ENCODE results near the gene NLRC3.

DNA sequence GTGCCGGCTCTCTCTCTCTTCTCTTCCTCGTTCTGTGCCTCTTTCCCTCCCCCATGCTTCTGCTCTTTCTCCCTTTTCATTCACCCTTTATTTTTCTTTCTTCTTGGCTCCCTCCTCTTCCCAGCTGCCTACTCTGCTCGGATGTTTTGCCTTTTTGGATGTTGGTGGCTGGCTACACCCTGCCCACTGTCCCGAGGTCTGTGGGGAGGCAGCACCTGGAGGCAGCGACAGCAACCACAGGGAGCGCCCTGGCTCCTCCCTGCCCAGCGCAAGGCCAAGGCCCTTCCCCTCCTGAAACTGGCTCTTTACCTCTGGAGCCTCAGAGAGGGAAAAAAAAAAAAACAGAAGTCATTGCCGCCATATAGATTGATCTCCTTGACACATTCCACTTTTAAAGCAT lies 56.4 kb downstream of the NLRC3 start:
- TF ChIP-seq POLR2A (IDR thresholded peaks at IDR 0.05; ENCODE audit: borderline replicate concordance, extremely low read depth, insufficient read depth, insufficient read length) (no peak), EZH2 (IDR thresholded peaks at IDR 0.05) (no peak), ZFX (IDR thresholded peaks at IDR 0.05) (no peak), SP1 (IDR thresholded peaks at IDR 0.05; ENCODE audit: low read depth) (no peak), EZH2phosphoT487 (IDR thresholded peaks at IDR 0.05; ENCODE audit: borderline replicate concordance) (no peak), RAD21 (IDR thresholded peaks at IDR 0.05; ENCODE audit: low read depth) (no peak), TCF7L2 (IDR thresholded peaks at IDR 0.05; ENCODE audit: borderline replicate concordance, extremely low read depth, insufficient read depth, insufficient read length) (no peak), CEBPB (IDR thresholded peaks at IDR 0.05; ENCODE audit: low read depth) (no peak), SRF (IDR thresholded peaks at IDR 0.05; ENCODE audit: low read depth) (no peak)
- TF ChIP-seq, protein P1, sequence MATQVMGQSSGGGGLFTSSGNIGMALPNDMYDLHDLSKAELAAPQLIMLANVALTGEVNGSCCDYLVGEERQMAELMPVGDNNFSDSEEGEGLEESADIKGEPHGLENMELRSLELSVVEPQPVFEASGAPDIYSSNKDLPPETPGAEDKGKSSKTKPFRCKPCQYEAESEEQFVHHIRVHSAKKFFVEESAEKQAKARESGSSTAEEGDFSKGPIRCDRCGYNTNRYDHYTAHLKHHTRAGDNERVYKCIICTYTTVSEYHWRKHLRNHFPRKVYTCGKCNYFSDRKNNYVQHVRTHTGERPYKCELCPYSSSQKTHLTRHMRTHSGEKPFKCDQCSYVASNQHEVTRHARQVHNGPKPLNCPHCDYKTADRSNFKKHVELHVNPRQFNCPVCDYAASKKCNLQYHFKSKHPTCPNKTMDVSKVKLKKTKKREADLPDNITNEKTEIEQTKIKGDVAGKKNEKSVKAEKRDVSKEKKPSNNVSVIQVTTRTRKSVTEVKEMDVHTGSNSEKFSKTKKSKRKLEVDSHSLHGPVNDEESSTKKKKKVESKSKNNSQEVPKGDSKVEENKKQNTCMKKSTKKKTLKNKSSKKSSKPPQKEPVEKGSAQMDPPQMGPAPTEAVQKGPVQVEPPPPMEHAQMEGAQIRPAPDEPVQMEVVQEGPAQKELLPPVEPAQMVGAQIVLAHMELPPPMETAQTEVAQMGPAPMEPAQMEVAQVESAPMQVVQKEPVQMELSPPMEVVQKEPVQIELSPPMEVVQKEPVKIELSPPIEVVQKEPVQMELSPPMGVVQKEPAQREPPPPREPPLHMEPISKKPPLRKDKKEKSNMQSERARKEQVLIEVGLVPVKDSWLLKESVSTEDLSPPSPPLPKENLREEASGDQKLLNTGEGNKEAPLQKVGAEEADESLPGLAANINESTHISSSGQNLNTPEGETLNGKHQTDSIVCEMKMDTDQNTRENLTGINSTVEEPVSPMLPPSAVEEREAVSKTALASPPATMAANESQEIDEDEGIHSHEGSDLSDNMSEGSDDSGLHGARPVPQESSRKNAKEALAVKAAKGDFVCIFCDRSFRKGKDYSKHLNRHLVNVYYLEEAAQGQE (IDR thresholded peaks at IDR 0.05; ENCODE audit: low read depth), result no peak
- TF ChIP-seq, protein P2, sequence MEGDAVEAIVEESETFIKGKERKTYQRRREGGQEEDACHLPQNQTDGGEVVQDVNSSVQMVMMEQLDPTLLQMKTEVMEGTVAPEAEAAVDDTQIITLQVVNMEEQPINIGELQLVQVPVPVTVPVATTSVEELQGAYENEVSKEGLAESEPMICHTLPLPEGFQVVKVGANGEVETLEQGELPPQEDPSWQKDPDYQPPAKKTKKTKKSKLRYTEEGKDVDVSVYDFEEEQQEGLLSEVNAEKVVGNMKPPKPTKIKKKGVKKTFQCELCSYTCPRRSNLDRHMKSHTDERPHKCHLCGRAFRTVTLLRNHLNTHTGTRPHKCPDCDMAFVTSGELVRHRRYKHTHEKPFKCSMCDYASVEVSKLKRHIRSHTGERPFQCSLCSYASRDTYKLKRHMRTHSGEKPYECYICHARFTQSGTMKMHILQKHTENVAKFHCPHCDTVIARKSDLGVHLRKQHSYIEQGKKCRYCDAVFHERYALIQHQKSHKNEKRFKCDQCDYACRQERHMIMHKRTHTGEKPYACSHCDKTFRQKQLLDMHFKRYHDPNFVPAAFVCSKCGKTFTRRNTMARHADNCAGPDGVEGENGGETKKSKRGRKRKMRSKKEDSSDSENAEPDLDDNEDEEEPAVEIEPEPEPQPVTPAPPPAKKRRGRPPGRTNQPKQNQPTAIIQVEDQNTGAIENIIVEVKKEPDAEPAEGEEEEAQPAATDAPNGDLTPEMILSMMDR (IDR thresholded peaks at IDR 0.05 in 2 of 3, conservative IDR thresholded peaks at IDR 0.05 in 1 of 3; ENCODE audit: borderline replicate concordance in 1 of 3, insufficient read depth in 1 of 3, low read depth in 2 of 3, low read length in 2 of 3), result no peak
- TF ChIP-seq, protein P3, sequence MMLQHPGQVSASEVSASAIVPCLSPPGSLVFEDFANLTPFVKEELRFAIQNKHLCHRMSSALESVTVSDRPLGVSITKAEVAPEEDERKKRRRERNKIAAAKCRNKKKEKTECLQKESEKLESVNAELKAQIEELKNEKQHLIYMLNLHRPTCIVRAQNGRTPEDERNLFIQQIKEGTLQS (IDR thresholded peaks at IDR 0.05), result no peak
- TF ChIP-seq, protein P4, sequence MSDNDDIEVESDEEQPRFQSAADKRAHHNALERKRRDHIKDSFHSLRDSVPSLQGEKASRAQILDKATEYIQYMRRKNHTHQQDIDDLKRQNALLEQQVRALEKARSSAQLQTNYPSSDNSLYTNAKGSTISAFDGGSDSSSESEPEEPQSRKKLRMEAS (IDR thresholded peaks at IDR 0.05), result no peak
